SK-N-SH treated with all-trans-retinoic acid at 6 μM for 48 hours (cell line): ENCODE data around the gene RAD51B.
A peak's percentile ranks its signal among the peaks of the same experiment; 100 is the strongest.

Source experiments
- ATAC-seq: fragments of 200-7000 bp; cut with Tn5 transposase; 3 replicates; pipeline ENCODE4 v1.9.1; 2020; ENCODE audit warnings: mild to moderate bottlenecking, moderate library complexity
- ARNTL ChIP-seq: fragments of 450-650 bp; formaldehyde crosslinking; IDR thresholded peaks from 2 replicates; pipeline ENCODE4 v1.5.0; 2020; ENCODE audit warnings: low read depth, mild to moderate bottlenecking, moderate library complexity, borderline replicate concordance
- BACH2 ChIP-seq: fragments of 250-450 bp; sonication (Bioruptor Pico); IDR thresholded peaks from 2 replicates; pipeline ENCODE4 v1.9.0; 2021; ENCODE audit warnings: mild to moderate bottlenecking, borderline replicate concordance
- CSDC2 ChIP-seq: fragments of 250-450 bp; sonication (Bioruptor Pico); IDR thresholded peaks from 2 replicates; pipeline ENCODE4 v1.5.0; 2020; ENCODE audit warnings: mild to moderate bottlenecking, moderate library complexity
- GLIS3 ChIP-seq: fragments of 250-450 bp; sonication (Bioruptor Pico); IDR thresholded peaks from 2 replicates; pipeline ENCODE4 v1.5.0; 2020; ENCODE audit warnings: mild to moderate bottlenecking, moderate library complexity
- ISL1 ChIP-seq: fragments of 250-450 bp; sonication (Bioruptor Pico); IDR thresholded peaks from 2 replicates; pipeline ENCODE4 v2.1.2; 2022; ENCODE audit warnings: mild to moderate bottlenecking, moderate library complexity
- OSR1 ChIP-seq: fragments of 250-450 bp; sonication (Bioruptor Pico); IDR thresholded peaks from 2 replicates; pipeline ENCODE4 v1.8.0; 2022; ENCODE audit warnings: moderate library complexity, mild to moderate bottlenecking, inconsistent platforms
- PPARA ChIP-seq: fragments of 250-450 bp; sonication (Bioruptor Pico); IDR thresholded peaks from 2 replicates; pipeline ENCODE4 v1.5.0; 2020; ENCODE audit warnings: mild to moderate bottlenecking, borderline replicate concordance
- SNAI2 ChIP-seq: fragments of 250-450 bp; sonication (Bioruptor Pico); IDR thresholded peaks from 2 replicates; pipeline ENCODE4 v1.5.0; 2020; ENCODE audit warnings: mild to moderate bottlenecking, moderate library complexity
- TCF4 ChIP-seq: fragments of 250-450 bp; sonication (Bioruptor Pico); IDR thresholded peaks from 2 replicates; pipeline ENCODE4 v1.8.0; 2021; ENCODE audit warnings: mild to moderate bottlenecking, moderate library complexity, borderline replicate concordance
- TOX ChIP-seq: fragments of 250-450 bp; sonication (Bioruptor Pico); IDR thresholded peaks from 2 replicates; pipeline ENCODE4 v1.8.0; 2021; ENCODE audit warnings: mild to moderate bottlenecking, moderate library complexity, borderline replicate concordance
- ZC3H10 ChIP-seq: fragments of 250-450 bp; sonication (Bioruptor Pico); IDR thresholded peaks from 2 replicates; pipeline ENCODE4 v1.5.1; 2021; ENCODE audit warnings: mild to moderate bottlenecking, moderate library complexity
- ZFP3 ChIP-seq: fragments of 250-450 bp; sonication (Bioruptor Pico); IDR thresholded peaks from 2 replicates; pipeline ENCODE4 v1.5.0; 2020; ENCODE audit warnings: mild to moderate bottlenecking, moderate library complexity
- ZFP30 ChIP-seq: fragments of 450-650 bp; formaldehyde crosslinking; IDR thresholded peaks from 2 replicates; pipeline ENCODE4 v1.5.0; 2022; ENCODE audit warnings: mild to moderate bottlenecking, moderate library complexity
- ZNF565 ChIP-seq: fragments of 450-650 bp; formaldehyde crosslinking; conservative IDR thresholded peaks from 2 replicates; pipeline ENCODE4 v1.5.0; 2020; ENCODE audit warnings: low read depth, mild to moderate bottlenecking, moderate library complexity
- ZNF70 ChIP-seq: fragments of 450-650 bp; formaldehyde crosslinking; IDR thresholded peaks from 2 replicates; pipeline ENCODE4 v1.5.0; 2020; ENCODE audit warnings: mild to moderate bottlenecking, moderate library complexity
- ZNF8 ChIP-seq: fragments of 450-650 bp; formaldehyde crosslinking; IDR thresholded peaks from 2 replicates; pipeline ENCODE4 v1.5.0; 2020; ENCODE audit warnings: mild to moderate bottlenecking, moderate library complexity
- TF ChIP-seq, protein P1 (sequence below): fragments of 250-450 bp; sonication (Bioruptor Pico); IDR thresholded peaks from 2 replicates; pipeline ENCODE4 v1.8.0; 2021; ENCODE audit warnings: low read depth, mild to moderate bottlenecking, moderate library complexity, borderline replicate concordance
- TF ChIP-seq, protein P2 (sequence below): fragments of 250-450 bp; sonication (Bioruptor Pico); IDR thresholded peaks from 2 replicates; pipeline ENCODE4 v1.5.1; 2020; ENCODE audit warnings: low read depth, mild to moderate bottlenecking, moderate library complexity
- TF ChIP-seq, protein P3 (sequence below): fragments of 250-450 bp; sonication (Bioruptor Pico); IDR thresholded peaks from 2 replicates; pipeline ENCODE4 v1.5.0; 2020; ENCODE audit warnings: mild to moderate bottlenecking, moderate library complexity
- TF ChIP-seq, protein P4 (sequence below): fragments of 250-450 bp; sonication (Bioruptor Pico); IDR thresholded peaks from 2 replicates; pipeline ENCODE4 v1.5.1; 2021; ENCODE audit warnings: mild to moderate bottlenecking, moderate library complexity

RAD51B gene

DNA sequence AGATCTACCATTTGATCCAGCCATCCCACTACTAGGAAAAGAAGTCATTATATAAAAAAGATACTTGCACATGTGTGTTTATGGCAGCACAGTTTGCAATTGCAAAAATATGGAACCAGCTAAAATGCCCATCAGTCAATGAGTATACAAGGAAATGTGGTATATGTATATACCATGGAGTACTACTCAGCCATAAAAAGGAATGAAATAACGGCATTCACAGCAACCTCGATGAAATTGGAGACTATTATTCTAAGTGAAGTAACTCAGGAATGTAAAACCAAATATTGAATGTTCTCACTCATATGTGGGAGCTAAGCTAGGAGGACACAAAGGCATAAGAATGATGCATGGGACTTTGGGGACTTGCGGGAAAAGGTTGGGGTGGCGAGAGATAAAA is 402.6 kb downstream of the RAD51B start:
- ATAC-seq = no peak
- TF ChIP-seq ZNF8 (CRISPR knock-in tag) (0 out of 2 replicates have a peak, but pooled peaks have one; percentile 7), PPARA (no peak)
- TF ChIP-seq, all 23 proteins: peak for 1

DNA sequence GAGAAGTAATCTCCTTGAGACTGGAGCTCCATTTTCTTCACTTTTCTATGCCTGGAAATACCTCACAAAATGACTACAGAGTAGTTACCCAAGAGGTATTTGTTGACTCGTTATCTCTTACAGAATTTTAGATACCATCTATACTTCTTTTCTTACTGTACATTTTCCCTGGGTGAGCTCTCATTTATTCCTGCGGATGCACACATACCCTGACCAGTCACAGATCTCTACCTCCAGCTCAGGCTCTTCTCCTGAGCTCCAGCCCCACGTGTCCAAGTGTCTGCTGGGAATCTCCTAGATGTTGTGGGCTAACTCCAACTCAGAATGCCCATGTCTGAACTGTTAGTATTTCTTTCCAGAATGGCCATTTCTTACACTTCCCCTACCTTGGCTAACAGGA is 403.1 kb downstream of the RAD51B start:
- TF ChIP-seq ZC3H10 (CRISPR knock-in tag) = no peak
- no peak for TF ChIP-seq ZNF565 (CRISPR knock-in tag)
- TF ChIP-seq ZFP3 (CRISPR knock-in tag) = no peak
- no peak for TF ChIP-seq CSDC2
- no peak for TF ChIP-seq ZFP30 (CRISPR knock-in tag)
- TF ChIP-seq, protein P1, sequence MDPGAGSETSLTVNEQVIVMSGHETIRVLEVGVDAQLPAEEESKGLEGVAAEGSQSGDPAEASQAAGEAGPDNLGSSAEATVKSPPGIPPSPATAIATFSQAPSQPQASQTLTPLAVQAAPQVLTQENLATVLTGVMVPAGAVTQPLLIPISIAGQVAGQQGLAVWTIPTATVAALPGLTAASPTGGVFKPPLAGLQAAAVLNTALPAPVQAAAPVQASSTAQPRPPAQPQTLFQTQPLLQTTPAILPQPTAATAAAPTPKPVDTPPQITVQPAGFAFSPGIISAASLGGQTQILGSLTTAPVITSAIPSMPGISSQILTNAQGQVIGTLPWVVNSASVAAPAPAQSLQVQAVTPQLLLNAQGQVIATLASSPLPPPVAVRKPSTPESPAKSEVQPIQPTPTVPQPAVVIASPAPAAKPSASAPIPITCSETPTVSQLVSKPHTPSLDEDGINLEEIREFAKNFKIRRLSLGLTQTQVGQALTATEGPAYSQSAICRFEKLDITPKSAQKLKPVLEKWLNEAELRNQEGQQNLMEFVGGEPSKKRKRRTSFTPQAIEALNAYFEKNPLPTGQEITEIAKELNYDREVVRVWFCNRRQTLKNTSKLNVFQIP (CRISPR knock-in tag) = no peak
- TF ChIP-seq, protein P2, sequence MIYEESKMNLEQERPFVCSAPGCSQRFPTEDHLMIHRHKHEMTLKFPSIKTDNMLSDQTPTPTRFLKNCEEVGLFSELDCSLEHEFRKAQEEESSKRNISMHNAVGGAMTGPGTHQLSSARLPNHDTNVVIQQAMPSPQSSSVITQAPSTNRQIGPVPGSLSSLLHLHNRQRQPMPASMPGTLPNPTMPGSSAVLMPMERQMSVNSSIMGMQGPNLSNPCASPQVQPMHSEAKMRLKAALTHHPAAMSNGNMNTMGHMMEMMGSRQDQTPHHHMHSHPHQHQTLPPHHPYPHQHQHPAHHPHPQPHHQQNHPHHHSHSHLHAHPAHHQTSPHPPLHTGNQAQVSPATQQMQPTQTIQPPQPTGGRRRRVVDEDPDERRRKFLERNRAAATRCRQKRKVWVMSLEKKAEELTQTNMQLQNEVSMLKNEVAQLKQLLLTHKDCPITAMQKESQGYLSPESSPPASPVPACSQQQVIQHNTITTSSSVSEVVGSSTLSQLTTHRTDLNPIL (CRISPR knock-in tag) = no peak
- TF ChIP-seq, protein P3, sequence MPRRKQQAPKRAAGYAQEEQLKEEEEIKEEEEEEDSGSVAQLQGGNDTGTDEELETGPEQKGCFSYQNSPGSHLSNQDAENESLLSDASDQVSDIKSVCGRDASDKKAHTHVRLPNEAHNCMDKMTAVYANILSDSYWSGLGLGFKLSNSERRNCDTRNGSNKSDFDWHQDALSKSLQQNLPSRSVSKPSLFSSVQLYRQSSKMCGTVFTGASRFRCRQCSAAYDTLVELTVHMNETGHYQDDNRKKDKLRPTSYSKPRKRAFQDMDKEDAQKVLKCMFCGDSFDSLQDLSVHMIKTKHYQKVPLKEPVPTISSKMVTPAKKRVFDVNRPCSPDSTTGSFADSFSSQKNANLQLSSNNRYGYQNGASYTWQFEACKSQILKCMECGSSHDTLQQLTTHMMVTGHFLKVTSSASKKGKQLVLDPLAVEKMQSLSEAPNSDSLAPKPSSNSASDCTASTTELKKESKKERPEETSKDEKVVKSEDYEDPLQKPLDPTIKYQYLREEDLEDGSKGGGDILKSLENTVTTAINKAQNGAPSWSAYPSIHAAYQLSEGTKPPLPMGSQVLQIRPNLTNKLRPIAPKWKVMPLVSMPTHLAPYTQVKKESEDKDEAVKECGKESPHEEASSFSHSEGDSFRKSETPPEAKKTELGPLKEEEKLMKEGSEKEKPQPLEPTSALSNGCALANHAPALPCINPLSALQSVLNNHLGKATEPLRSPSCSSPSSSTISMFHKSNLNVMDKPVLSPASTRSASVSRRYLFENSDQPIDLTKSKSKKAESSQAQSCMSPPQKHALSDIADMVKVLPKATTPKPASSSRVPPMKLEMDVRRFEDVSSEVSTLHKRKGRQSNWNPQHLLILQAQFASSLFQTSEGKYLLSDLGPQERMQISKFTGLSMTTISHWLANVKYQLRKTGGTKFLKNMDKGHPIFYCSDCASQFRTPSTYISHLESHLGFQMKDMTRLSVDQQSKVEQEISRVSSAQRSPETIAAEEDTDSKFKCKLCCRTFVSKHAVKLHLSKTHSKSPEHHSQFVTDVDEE (CRISPR knock-in tag) = no peak
- TF ChIP-seq, protein P4, sequence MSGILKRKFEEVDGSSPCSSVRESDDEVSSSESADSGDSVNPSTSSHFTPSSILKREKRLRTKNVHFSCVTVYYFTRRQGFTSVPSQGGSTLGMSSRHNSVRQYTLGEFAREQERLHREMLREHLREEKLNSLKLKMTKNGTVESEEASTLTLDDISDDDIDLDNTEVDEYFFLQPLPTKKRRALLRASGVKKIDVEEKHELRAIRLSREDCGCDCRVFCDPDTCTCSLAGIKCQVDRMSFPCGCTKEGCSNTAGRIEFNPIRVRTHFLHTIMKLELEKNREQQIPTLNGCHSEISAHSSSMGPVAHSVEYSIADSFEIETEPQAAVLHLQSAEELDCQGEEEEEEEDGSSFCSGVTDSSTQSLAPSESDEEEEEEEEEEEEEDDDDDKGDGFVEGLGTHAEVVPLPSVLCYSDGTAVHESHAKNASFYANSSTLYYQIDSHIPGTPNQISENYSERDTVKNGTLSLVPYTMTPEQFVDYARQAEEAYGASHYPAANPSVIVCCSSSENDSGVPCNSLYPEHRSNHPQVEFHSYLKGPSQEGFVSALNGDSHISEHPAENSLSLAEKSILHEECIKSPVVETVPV = no peak
- TF ChIP-seq OSR1 = no peak
- no peak for TF ChIP-seq TCF4
- TF ChIP-seq ARNTL = no peak
- no peak for TF ChIP-seq SNAI2
- no peak for TF ChIP-seq TOX (CRISPR knock-in tag)
- no peak for TF ChIP-seq PPARA
- no peak for ATAC-seq

DNA sequence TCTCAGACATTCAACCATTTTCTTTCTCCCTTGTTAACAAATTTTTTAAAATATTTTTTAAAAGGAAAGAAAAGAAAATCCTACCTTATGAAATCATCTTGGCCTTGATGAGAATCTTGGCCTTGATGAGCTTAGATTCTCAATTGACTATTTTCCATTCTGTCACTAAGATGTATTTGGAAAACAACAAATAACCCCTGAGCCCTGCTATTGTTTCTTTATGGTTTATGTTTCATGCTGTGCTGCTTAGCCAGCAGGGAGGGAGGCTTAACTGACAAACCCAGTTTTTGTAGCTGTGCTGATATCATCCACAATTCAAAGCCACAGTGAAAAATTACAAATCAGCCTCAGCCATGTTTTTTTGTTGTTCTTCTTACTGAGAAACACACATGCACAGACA is 404.1 kb downstream of the RAD51B start:
- TF ChIP-seq ZC3H10 (CRISPR knock-in tag) (no peak), BACH2 (no peak), PPARA (no peak)
- TF ChIP-seq, all 23 proteins: peak for 0
- ATAC-seq = no peak

DNA sequence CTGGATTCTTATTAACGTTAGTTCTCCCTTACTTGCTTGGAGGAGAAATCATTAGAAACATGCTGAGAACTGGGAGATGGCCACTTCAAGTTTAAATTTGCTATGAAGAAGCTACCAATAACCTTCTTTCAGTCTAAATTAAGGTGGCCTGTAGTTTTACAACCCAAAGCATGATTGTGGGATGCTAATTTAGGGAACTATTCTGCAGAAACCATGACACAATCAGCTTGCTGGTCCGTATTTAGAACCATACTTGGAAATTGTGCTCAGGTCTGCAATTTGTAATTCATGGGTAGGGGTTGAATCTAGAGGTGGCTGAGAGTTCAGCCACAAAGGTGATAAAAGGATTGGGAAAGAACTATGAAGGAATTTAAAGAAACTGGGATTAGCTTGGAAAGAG is 405.7 kb downstream of the RAD51B start:
- TF ChIP-seq, protein P1 (CRISPR knock-in tag) = no peak
- no peak for TF ChIP-seq ARNTL
- no peak for TF ChIP-seq ZNF70
- TF ChIP-seq ZFP3 (CRISPR knock-in tag) = no peak
- no peak for TF ChIP-seq ZNF8 (CRISPR knock-in tag)
- TF ChIP-seq, protein P3 (CRISPR knock-in tag) = no peak
- no peak for TF ChIP-seq PPARA
- no peak for TF ChIP-seq GLIS3 (CRISPR knock-in tag)
- no peak for TF ChIP-seq ZNF565 (CRISPR knock-in tag)
- no peak for TF ChIP-seq TCF4
- TF ChIP-seq OSR1 = no peak
- TF ChIP-seq BACH2 = no peak
- no peak for TF ChIP-seq ZC3H10 (CRISPR knock-in tag)
- no peak for TF ChIP-seq CSDC2
- TF ChIP-seq, protein P4 = no peak
- no peak for TF ChIP-seq ISL1 (CRISPR knock-in tag)
- ATAC-seq = no peak
